ENCODE data around the gene FZD10.

The FZD10 gene

DNA sequence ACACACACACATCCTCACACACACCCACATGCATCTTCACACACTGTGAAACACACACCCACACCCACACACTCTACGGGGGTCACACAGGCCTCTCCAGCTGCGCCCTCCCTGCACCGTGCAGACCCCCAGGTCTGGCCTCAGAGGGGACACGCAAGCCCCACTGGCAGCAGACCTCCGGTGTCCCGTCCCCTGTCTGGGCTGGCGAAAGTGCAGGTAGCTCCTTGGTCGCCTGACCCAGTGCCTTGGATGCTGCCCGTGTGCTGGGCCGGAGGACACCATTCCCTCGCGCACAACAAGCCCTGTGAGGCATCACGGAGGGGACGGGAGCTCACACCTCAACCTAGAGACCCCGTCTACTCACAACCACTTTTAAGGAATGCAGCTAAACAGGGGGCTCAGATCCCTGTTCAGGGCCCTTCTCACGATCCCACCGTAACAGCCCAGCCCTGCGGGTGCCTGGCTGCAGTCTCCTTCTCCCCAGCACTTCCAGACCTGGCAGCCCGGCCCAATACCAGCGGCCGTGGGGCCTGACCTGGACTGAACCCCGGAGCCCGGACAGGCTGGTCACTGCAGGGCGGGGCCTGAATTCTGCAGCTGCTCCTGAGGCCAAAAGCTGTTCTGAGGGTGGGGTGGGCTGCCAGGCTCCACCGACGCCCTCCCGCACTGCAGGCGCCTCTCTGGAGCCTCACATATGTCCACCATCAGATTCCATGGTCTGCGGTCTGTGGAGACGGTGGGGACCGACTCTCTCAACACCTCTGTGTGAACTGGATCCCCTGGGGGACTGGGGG lies 42.1 kb upstream of the FZD10 start:
- no peak for TF ChIP-seq YY1 (IDR thresholded peaks at IDR 0.05; ENCODE audit: low read depth)
- no peak for TF ChIP-seq EP300 (IDR thresholded peaks at IDR 0.05; ENCODE audit: borderline replicate concordance)
- TF ChIP-seq, protein P1, sequence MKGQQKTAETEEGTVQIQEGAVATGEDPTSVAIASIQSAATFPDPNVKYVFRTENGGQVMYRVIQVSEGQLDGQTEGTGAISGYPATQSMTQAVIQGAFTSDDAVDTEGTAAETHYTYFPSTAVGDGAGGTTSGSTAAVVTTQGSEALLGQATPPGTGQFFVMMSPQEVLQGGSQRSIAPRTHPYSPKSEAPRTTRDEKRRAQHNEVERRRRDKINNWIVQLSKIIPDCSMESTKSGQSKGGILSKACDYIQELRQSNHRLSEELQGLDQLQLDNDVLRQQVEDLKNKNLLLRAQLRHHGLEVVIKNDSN (IDR thresholded peaks at IDR 0.05): no peak
- no peak for TF ChIP-seq CEBPB (IDR thresholded peaks at IDR 0.05)
- no peak for TF ChIP-seq TCF12 (IDR thresholded peaks at IDR 0.05; ENCODE audit: low read depth)
- no peak for TF ChIP-seq NFIC (IDR thresholded peaks at IDR 0.05)
- no peak for TF ChIP-seq FOXM1 (IDR thresholded peaks at IDR 0.05; ENCODE audit: borderline replicate concordance, low read depth)

DNA sequence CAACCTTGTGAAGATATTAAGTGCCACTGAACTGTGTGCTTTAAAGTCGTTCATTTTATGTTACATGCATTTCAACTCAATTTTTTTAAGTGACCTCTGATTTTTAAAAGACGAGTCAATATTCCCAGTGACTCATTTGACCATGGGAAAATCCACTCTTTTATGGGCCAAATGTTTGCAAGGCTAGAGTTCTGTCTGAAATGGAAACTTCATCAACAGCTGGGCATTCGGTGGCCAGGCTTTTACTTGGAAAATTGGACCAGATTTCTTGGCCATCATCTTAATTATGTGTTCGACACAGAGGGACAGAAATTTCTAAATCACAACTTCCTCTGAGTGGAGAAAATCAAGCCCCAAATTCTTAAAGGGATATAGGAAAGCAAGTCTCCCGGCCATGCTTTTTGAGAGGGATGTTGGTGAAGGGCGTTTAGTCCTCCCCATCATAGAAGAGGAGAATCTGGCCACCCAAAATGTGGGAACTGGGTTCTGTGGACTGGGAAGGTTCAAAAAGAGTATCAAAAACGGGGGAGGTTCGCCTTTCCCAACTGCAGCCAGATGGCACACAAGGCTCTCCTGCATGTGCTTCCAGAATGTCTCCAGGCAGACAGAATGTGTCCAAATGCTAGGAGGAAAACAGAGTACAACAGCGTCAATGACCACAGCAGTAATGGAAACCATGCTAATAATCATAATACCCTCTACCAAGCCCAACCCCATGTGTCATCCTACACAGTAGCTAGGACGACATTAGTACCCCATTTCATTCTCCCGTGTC lies 40.9 kb upstream of the FZD10 start:
- TF ChIP-seq CEBPB (IDR thresholded peaks at IDR 0.05): no peak
- no peak for TF ChIP-seq TAF1 (IDR thresholded peaks at IDR 0.05; ENCODE audit: low read depth)
- TF ChIP-seq YY1 (IDR thresholded peaks at IDR 0.05; ENCODE audit: low read depth): no peak
- TF ChIP-seq, protein P1 (IDR thresholded peaks at IDR 0.05): no peak
- TF ChIP-seq TEAD4 (IDR thresholded peaks at IDR 0.05): no peak
- no peak for TF ChIP-seq TCF12 (IDR thresholded peaks at IDR 0.05; ENCODE audit: low read depth)
- no peak for TF ChIP-seq NFIC (IDR thresholded peaks at IDR 0.05)
- TF ChIP-seq, protein P2, sequence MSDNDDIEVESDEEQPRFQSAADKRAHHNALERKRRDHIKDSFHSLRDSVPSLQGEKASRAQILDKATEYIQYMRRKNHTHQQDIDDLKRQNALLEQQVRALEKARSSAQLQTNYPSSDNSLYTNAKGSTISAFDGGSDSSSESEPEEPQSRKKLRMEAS (IDR thresholded peaks at IDR 0.05): no peak

DNA sequence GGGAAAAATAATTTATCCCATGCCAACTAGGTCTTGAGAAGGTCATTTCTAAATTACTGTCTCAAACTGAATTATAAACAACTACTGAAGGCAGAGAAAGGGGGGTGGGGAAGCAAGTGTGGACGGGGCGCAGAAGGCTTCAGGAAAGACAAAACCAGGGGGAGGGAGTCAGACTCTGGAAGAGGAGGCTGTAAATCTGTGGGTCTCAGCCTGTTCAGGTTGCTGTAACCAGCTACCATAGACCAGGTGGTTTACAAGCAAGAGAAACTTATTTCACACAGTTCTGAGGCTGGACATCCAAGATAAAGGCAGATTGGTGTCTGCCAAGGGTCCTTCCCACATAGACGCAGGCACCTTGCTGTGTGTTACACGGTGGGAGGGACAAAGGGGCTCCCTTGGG lies 39.9 kb upstream of the FZD10 start:
- TF ChIP-seq, protein P1 (IDR thresholded peaks at IDR 0.05): no peak
- TF ChIP-seq TCF12 (IDR thresholded peaks at IDR 0.05; ENCODE audit: low read depth): no peak
- TF ChIP-seq CEBPB (IDR thresholded peaks at IDR 0.05): no peak
- no peak for TF ChIP-seq CREB1 (IDR thresholded peaks at IDR 0.05; ENCODE audit: low read depth)
- no peak for TF ChIP-seq EGR1 (IDR thresholded peaks at IDR 0.05)
- TF ChIP-seq EP300 (IDR thresholded peaks at IDR 0.05; ENCODE audit: borderline replicate concordance): no peak
- TF ChIP-seq, protein P2 (IDR thresholded peaks at IDR 0.05): no peak
- no peak for TF ChIP-seq NFIC (IDR thresholded peaks at IDR 0.05)
- TF ChIP-seq, protein P3, sequence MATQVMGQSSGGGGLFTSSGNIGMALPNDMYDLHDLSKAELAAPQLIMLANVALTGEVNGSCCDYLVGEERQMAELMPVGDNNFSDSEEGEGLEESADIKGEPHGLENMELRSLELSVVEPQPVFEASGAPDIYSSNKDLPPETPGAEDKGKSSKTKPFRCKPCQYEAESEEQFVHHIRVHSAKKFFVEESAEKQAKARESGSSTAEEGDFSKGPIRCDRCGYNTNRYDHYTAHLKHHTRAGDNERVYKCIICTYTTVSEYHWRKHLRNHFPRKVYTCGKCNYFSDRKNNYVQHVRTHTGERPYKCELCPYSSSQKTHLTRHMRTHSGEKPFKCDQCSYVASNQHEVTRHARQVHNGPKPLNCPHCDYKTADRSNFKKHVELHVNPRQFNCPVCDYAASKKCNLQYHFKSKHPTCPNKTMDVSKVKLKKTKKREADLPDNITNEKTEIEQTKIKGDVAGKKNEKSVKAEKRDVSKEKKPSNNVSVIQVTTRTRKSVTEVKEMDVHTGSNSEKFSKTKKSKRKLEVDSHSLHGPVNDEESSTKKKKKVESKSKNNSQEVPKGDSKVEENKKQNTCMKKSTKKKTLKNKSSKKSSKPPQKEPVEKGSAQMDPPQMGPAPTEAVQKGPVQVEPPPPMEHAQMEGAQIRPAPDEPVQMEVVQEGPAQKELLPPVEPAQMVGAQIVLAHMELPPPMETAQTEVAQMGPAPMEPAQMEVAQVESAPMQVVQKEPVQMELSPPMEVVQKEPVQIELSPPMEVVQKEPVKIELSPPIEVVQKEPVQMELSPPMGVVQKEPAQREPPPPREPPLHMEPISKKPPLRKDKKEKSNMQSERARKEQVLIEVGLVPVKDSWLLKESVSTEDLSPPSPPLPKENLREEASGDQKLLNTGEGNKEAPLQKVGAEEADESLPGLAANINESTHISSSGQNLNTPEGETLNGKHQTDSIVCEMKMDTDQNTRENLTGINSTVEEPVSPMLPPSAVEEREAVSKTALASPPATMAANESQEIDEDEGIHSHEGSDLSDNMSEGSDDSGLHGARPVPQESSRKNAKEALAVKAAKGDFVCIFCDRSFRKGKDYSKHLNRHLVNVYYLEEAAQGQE (IDR thresholded peaks at IDR 0.05; ENCODE audit: low read depth): no peak
- no peak for TF ChIP-seq TEAD4 (IDR thresholded peaks at IDR 0.05)
- no peak for TF ChIP-seq YY1 (IDR thresholded peaks at IDR 0.05; ENCODE audit: low read depth)
- TF ChIP-seq TAF1 (IDR thresholded peaks at IDR 0.05; ENCODE audit: low read depth): no peak
- no peak for TF ChIP-seq RAD21 (IDR thresholded peaks at IDR 0.05; ENCODE audit: low read depth)
- no peak for TF ChIP-seq ZBTB7A (IDR thresholded peaks at IDR 0.05; ENCODE audit: low read depth)
- no peak for TF ChIP-seq FOXM1 (IDR thresholded peaks at IDR 0.05; ENCODE audit: borderline replicate concordance, low read depth)

DNA sequence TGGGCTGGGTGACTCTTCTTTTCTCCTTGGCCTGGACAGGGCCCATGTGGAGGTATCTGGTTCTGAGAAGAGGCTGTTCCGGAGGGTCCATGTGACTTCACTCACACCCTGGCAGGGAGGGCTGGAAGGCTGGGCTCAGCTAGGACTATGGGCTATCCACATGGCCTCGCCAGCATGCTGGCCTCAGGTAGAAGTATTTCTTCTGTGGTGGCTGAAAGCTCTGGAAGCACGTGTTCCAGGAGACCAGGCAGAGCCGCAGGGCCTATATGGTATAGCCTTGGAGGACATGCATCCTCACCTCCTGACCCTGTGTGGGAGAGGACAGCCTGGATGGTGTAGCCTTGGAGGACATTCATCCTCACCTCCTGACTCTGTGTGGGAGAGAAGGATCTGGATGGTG lies 38.2 kb upstream of the FZD10 start:
- TF ChIP-seq TEAD4 (IDR thresholded peaks at IDR 0.05) (no peak), NFIC (IDR thresholded peaks at IDR 0.05) (no peak), EGR1 (IDR thresholded peaks at IDR 0.05) (no peak), FOXM1 (IDR thresholded peaks at IDR 0.05; ENCODE audit: borderline replicate concordance, low read depth) (no peak), YY1 (IDR thresholded peaks at IDR 0.05; ENCODE audit: low read depth) (no peak), CREB1 (IDR thresholded peaks at IDR 0.05; ENCODE audit: low read depth) (no peak), EP300 (IDR thresholded peaks at IDR 0.05; ENCODE audit: borderline replicate concordance) (no peak), TCF12 (IDR thresholded peaks at IDR 0.05; ENCODE audit: low read depth) (no peak), ZBTB7A (IDR thresholded peaks at IDR 0.05; ENCODE audit: low read depth) (no peak), TAF1 (IDR thresholded peaks at IDR 0.05; ENCODE audit: low read depth) (no peak)
- TF ChIP-seq, protein P2 (IDR thresholded peaks at IDR 0.05): no peak
- TF ChIP-seq, protein P3 (IDR thresholded peaks at IDR 0.05; ENCODE audit: low read depth): no peak
